Fibroblast of pulmonary artery (primary cell): Measurements from ENCODE around the gene LRP1B.

ENCODE experiments used
- DNase-seq: peaks from one replicate; pipeline ENCODE4 v3.0.0-alpha.2; 2010; ENCODE audit warnings: low read depth
- H3K4me3 ChIP-seq: replicated peaks from 2 replicates; pipeline ENCODE4 v1.5.1; 2011; ENCODE audit warnings: low read depth, mild to moderate bottlenecking, control low read depth, low read length, moderate library complexity
- CTCF ChIP-seq: IDR thresholded peaks from 2 replicates; pipeline ENCODE4 v1.5.1; 2011; ENCODE audit warnings: mild to moderate bottlenecking, control low read depth, low read length, inconsistent platforms; ENCODE audit errors: missing control alignments

Gene LRP1B

DNA sequence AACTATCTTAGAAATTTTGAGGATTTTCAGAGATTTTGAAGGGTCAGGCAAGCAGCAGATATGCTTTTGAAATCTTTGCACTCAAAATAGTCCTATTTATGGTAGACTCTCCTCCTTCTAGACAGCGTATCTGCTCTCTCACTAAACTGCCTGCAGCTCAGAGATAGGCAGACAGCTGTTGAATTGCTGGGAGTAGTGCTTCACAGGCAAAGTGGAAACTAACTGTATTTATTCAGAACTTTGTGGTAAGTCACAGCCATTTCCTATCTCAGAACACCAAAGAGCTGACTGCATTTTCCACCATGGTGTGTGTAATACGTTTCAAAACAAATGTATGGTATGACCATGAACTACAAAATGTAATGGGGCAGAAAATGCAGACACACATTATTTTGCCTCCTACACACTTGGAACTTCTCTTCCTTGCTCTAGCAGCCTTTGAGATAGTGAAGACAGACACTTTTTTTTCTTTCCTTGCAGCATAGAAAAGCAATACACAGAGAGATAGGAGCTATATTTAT lies 352.4 kb downstream of the LRP1B start:
- DNase-seq: no peak
- TF ChIP-seq CTCF: no peak
- no peak overlapping the region for H3K4me3 ChIP-seq

DNA sequence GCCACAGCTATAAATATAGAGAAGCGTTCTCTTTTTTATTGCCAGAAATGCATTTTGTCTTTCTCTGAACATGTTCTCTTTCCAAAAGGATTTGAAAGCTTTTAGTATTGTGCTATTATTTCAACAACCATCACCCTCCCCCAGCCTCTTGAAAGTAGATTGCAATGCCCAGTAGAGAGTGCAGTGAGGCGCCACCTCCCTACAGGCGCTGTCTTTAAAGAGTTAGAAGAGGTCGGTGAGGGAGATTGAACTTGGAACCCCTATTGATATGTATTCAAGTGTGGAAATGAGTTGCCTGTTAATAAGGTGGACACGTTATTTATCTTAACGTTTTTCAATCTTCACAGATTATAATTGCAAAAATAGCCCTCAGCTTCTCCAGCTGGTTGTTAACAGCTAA lies 360.3 kb downstream of the LRP1B start:
- TF ChIP-seq CTCF: no peak
- no peak for DNase-seq
- H3K4me3 ChIP-seq: no peak overlapping the region

- no peak for DNase-seq
- TF ChIP-seq CTCF: no peak
- no peak overlapping the region for H3K4me3 ChIP-seq
Measured at GRCh38 chr2:141767691-141768090, 363.1 kb downstream of the LRP1B start.

DNA sequence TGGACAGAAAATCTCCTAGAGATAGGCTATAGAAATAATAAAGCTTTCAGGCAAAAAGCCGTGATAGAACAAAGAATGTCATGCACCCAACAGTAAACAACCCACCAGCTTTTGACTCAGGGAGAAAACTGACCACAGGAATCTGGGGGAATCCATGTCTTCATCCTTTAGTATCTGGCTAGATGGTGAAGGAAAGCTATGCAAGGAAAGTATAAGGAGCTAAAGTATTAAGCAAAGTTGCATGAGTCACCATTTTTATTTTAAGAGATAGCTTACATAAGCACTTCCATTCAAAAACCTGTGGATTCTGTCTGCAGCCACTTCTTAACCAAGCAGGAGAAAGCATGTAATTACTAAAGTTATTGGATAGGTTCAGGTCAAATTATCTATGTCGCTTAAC lies 363.8 kb downstream of the LRP1B start:
- no peak overlapping the region for H3K4me3 ChIP-seq
- DNase-seq: peak; percentile 55
- TF ChIP-seq CTCF: no peak

GRCh38 chr2:141766225-141766624 lies 364.6 kb downstream of the LRP1B start:
- no peak for DNase-seq
- TF ChIP-seq CTCF: no peak
- H3K4me3 ChIP-seq: no peak overlapping the region

DNA sequence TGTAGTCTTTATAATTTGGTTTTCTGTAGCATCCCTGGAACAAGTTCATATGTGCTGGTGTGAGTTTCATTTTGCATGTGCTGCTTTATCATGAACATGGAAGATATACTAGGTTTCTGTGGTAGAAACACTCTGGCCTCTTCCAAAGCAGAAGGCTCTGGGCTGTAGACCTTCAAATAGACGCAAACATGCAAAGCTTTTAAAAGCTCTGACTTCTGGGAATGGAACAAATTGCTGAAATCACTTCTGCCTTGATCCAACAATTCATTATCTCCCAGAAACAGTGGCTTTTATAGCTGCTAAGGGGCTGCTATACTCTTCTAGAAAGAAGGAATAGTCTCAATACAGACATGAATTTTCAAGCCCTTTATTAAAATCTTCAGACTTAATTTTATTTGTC lies 382.2 kb downstream of the LRP1B start:
- H3K4me3 ChIP-seq: no peak overlapping the region
- no peak for DNase-seq
- no peak for TF ChIP-seq CTCF

DNA sequence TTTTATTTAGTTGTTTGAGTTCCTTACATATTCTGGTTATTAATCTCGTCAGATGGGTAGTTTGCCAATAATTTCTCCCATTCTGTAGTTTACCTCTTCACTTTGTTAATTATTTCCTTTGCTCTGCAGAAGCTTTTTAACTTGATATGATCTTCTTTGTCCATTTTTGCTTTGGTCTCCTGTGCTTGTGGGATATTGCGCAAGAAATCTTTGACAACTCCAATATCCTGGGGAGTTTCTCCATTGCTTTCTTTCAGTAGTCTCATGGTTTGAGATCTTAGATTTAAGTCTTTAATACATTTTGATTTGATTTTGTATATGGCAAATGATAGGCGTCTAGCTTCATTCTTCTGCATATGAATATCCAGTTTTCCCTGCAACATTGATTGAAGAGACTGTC lies 389.2 kb downstream of the LRP1B start:
- TF ChIP-seq CTCF: no peak
- H3K4me3 ChIP-seq: no peak overlapping the region
- DNase-seq: no peak
